Measurements from ENCODE around the gene DDX19B.
"Not testable (repeated sequence)": the region's sequence is repeated elsewhere in the genome, so short reads cannot be mapped to it uniquely, and the experiment has no call there.

The DDX19B gene

GRCh38 chr16:70298988-70299938 lies at the start of gene DDX19B:
TSS of gene DDX19B (plus strand) at chr16:70299186. CDS start at chr16:70299298, 112 bp downstream.
- DNase-seq = peak; percentile 37

GRCh38 chr16:70249697-70250096 lies 49.3 kb upstream of the DDX19B start:
- DNase-seq = not testable (repeated sequence)

- DNase-seq = no peak
These were observed 48.0 kb upstream of the DDX19B start for GRCh38 chr16:70250748-70251628.

GRCh38 chr16:70251629-70252354 lies 47.2 kb upstream of the DDX19B start, which contains the start of gene EXOSC6:
TSS of gene EXOSC6 (minus strand) at chr16:70251940. CDS start at chr16:70251900, 40 bp downstream.
- peak; percentile 86 for DNase-seq

GRCh38 chr16:70252355-70252988 lies 46.5 kb upstream of the DDX19B start:
- no peak for DNase-seq

GRCh38 chr16:70253291-70254106 lies 45.5 kb upstream of the DDX19B start:
- DNase-seq = no peak

GRCh38 chr16:70254180-70254964 lies 44.6 kb upstream of the DDX19B start:
- no peak for DNase-seq

- no peak for DNase-seq
These were observed 44.1 kb upstream of the DDX19B start for GRCh38 chr16:70254965-70255286.

- no peak for DNase-seq
These were observed 43.4 kb upstream of the DDX19B start for GRCh38 chr16:70255574-70255973.

- DNase-seq = no peak
These were observed 41.6 kb upstream of the DDX19B start for GRCh38 chr16:70257391-70257790.

GRCh38 chr16:70258065-70258464 lies 40.9 kb upstream of the DDX19B start:
- no peak for DNase-seq

GRCh38 chr16:70258946-70259345 lies 40.0 kb upstream of the DDX19B start:
- no peak for DNase-seq

GRCh38 chr16:70259903-70260302 lies 39.1 kb upstream of the DDX19B start:
- not testable (repeated sequence) for DNase-seq

GRCh38 chr16:70267516-70267915 lies 31.5 kb upstream of the DDX19B start:
- no peak for DNase-seq

GRCh38 chr16:70267922-70268321 lies 31.1 kb upstream of the DDX19B start:
- not testable (repeated sequence) for DNase-seq

GRCh38 chr16:70269471-70269870 lies 29.5 kb upstream of the DDX19B start:
- DNase-seq = no peak

GRCh38 chr16:70270176-70270575 lies 28.8 kb upstream of the DDX19B start:
- DNase-seq = no peak

- no peak for DNase-seq
These were observed 27.3 kb upstream of the DDX19B start for GRCh38 chr16:70271696-70272095.

GRCh38 chr16:70276392-70276791 lies 22.6 kb upstream of the DDX19B start:
- DNase-seq = no peak

- not testable (repeated sequence) for DNase-seq
These were observed 11.5 kb upstream of the DDX19B start for GRCh38 chr16:70287304-70287971.
